A673 (cell line): ENCODE data around the gene OR6C68. TPM values are rescaled to one million over a fixed set of nuclear protein-coding genes. Genes with fewer than 3 reads are reported as not detected.

Experiments used
- BruUV-seq: library from RNA; stranded (reverse); fragments of 400-500 nt; replicated peaks from 2 replicates; lab custom pipeline; 2021; lab: Mats Ljungman, UMichigan
- CTCF ChIA-PET: fragments of 300-600 bp; sonication (Branson Sonifier 250); formaldehyde crosslinking; loops from one replicate; lab custom pipeline; 2022; ENCODE audit warnings: antibody characterized with exemption; lab: Charles Lee
- POLR2A ChIA-PET: fragments of 300-600 bp; sonication (Branson Sonifier 250); formaldehyde crosslinking; loops from one replicate; lab custom pipeline; 2022; ENCODE audit warnings: antibody characterized with exemption; ENCODE audit not compliant: low non-redundant PET; lab: Charles Lee
- DNase-seq: peaks from one replicate; pipeline ENCODE4 v3.0.0-alpha.2; 2015; ENCODE audit warnings: low spot score
- H3K27ac ChIP-seq: fragments of 200-600 bp; sonication (generic); 2 replicates; pipeline ENCODE4 v1.5.1; 2016; ENCODE audit warnings: mixed run types, low read depth, mild to moderate bottlenecking, mixed read lengths, antibody characterized with exemption, low read length; ENCODE audit not compliant: poor library complexity, severe bottlenecking
- H3K27me3 ChIP-seq: fragments of 200-600 bp; sonication (generic); replicated peaks from 2 replicates; pipeline ENCODE4 v1.6.1; 2017; ENCODE audit warnings: mixed run types, low read depth, mild to moderate bottlenecking, mixed read lengths, antibody characterized with exemption, low read length; ENCODE audit not compliant: insufficient read depth, poor library complexity
- H3K36me3 ChIP-seq: fragments of 200-600 bp; sonication (generic); 2 replicates; pipeline ENCODE4 v1.6.1; 2016; ENCODE audit warnings: mixed run types, mild to moderate bottlenecking, mixed read lengths, antibody characterized with exemption, low read length; ENCODE audit not compliant: insufficient read depth, poor library complexity, severe bottlenecking
- H3K4me1 ChIP-seq: fragments of 200-600 bp; sonication (generic); 2 replicates; pipeline ENCODE4 v1.6.1; 2017; ENCODE audit warnings: mixed run types, mild to moderate bottlenecking, mixed read lengths, antibody characterized with exemption, low read length; ENCODE audit not compliant: insufficient read depth, poor library complexity, severe bottlenecking
- H3K4me3 ChIP-seq: fragments of 200-600 bp; sonication (generic); 2 replicates; pipeline ENCODE4 v1.5.1; 2016; ENCODE audit warnings: low read depth, mixed run types, mild to moderate bottlenecking, mixed read lengths, low read length; ENCODE audit not compliant: poor library complexity, severe bottlenecking
- H3K9me3 ChIP-seq: fragments of 200-600 bp; sonication (generic); 2 replicates; pipeline ENCODE4 v1.6.1; 2016; ENCODE audit warnings: mixed run types, low read depth, mild to moderate bottlenecking, mixed read lengths, antibody characterized with exemption, low read length; ENCODE audit not compliant: poor library complexity, severe bottlenecking
- CTCF ChIP-seq: fragments of 300-800, 200-600 bp; sonication (generic); conservative IDR thresholded peaks from 2 replicates; pipeline ENCODE4 v1.5.1; 2017; ENCODE audit warnings: low read depth, mild to moderate bottlenecking, antibody characterized with exemption, low read length, moderate library complexity, mixed read lengths
- EZH2 ChIP-seq: fragments of 200-600 bp; sonication (generic); IDR thresholded peaks from 2 replicates; pipeline ENCODE4 v1.6.1; 2017; ENCODE audit warnings: borderline replicate concordance, low read depth, mild to moderate bottlenecking, mixed read lengths, antibody characterized with exemption, low read length; ENCODE audit not compliant: poor library complexity, severe bottlenecking
- intact Hi-C: fragments of 100-400 bp; cut with micrococcal nuclease; formaldehyde crosslinking; loops from one replicate; pipeline ENCODE4 v1.10.0; 2022; ENCODE audit not compliant: unreplicated experiment
- total RNA-seq: library from RNA; stranded (reverse); gene quantifications from 2 replicates; pipeline ENCODE4 v1.2.3, GENCODE V29; 2021

Gene OR6C68
- total RNA-seq, 1 experiment from 2014 or later, result not detected

DNA sequence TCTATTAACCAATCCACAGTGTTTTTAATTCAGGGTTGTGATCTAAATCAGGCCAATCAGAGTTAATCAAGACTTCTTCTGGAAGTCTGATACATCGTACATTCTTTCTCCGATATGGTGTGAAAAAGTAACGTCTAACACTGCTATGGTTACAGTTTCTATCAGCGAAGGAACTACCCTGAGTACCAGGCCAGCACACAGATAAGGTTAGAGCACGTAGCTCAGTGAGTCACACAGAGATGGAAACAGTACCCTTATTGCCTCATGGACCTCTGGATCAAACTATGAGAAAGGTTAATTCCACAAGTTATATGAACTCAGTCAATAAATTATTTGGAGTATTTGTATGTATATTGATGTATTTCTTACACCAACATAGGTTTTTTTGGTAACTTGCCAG, 3.3 kb downstream of the OR6C68 start:
- Histone ChIP-seq H3K9me3 (no peaks in the 10 kb centered on the region), H3K4me1 (no peaks in the 10 kb centered on the region), H3K36me3 (no peaks in the 10 kb centered on the region), H3K27ac (no peak overlapping the region), H3K27me3 (peaks cover 21% of the 10 kb centered on the region), H3K4me3 (no peak overlapping the region)
- CTCF ChIA-PET, result no interaction called here
- no TSS peak for BruUV-seq
- POLR2A ChIA-PET, result no interaction called here
- intact Hi-C loops, result no loop called here
- no peak for DNase-seq
- no peak for TF ChIP-seq EZH2

DNA sequence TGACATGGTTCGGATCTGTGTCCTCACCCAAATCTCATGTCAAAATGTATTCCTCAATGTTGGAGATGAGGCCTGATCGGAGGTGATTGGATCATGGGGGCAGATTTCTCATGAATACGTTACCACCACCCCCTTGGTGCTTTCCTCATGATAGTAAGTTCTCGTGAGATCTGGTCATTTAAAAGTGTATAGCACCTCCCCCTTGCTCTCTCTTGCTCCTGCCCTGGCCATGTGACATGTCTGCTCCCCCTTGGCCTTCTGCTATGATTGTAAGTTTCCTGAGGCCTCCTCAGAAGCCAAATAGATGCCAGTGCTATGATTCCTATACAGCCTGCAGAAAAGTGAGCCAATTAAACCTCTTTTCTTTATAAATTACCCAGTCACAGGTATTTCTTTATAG, 7.1 kb downstream of the OR6C68 start:
- CTCF ChIA-PET, result no interaction called here
- Histone ChIP-seq H3K36me3 (no peaks in the 10 kb centered on the region), H3K4me3 (no peak overlapping the region), H3K27me3 (peaks cover 35% of the 10 kb centered on the region), H3K4me1 (no peaks in the 10 kb centered on the region), H3K27ac (no peak overlapping the region), H3K9me3 (no peaks in the 10 kb centered on the region)
- TF ChIP-seq EZH2, result no peak
- TF ChIP-seq CTCF, result no peak
- intact Hi-C loops, result no loop called here
- POLR2A ChIA-PET, result no interaction called here
- no TSS peak for BruUV-seq
- no peak for DNase-seq

GRCh38 chr12:55499810-55500252, 7.7 kb downstream of the OR6C68 start:
- Histone ChIP-seq H3K27me3 (peaks cover 35% of the 10 kb centered on the region), H3K4me3 (no peak overlapping the region), H3K4me1 (no peaks in the 10 kb centered on the region), H3K27ac (no peak overlapping the region), H3K36me3 (no peaks in the 10 kb centered on the region), H3K9me3 (no peaks in the 10 kb centered on the region)
- no TSS peak for BruUV-seq
- TF ChIP-seq CTCF (no peak), EZH2 (no peak)
- no peak for DNase-seq
- POLR2A ChIA-PET, result no interaction called here
- intact Hi-C loops, result no loop called here
- CTCF ChIA-PET, result no interaction called here

GRCh38 chr12:55501601-55502000, 9.4 kb downstream of the OR6C68 start:
- CTCF ChIA-PET, result no interaction called here
- no peak for TF ChIP-seq EZH2
- TF ChIP-seq CTCF, result no peak
- DNase-seq, result no peak
- H3K36me3 ChIP-seq, result no peaks in the 10 kb centered on the region
- no TSS peak for BruUV-seq
- peaks cover 32% of the 10 kb centered on the region for H3K27me3 ChIP-seq
- H3K4me1 ChIP-seq, result no peaks in the 10 kb centered on the region
- POLR2A ChIA-PET, result no interaction called here
- H3K4me3 ChIP-seq, result no peak overlapping the region
- intact Hi-C loops, result no loop called here
- H3K27ac ChIP-seq, result no peak overlapping the region
- no peaks in the 10 kb centered on the region for H3K9me3 ChIP-seq
